Smooth muscle cell (in vitro differentiated cells): ENCODE data around the gene EXOC3L2. TPM values are rescaled to one million over a fixed set of nuclear protein-coding genes. Genes with fewer than 3 reads are reported as not detected.
A peak's percentile ranks its signal among the peaks of the same experiment; 100 is the strongest.

Experiments
- DNase-seq: peaks from one replicate; lab custom pipeline; 2025; ENCODE audit not compliant: unreplicated experiment; lab: John Stamatoyannopoulos, UW
- H2AFZ ChIP-seq: fragments of 200-600 bp; sonication (generic); 2 replicates; pipeline ENCODE4 v1.6.0; 2016; ENCODE audit warnings: antibody characterized with exemption, low read depth, mild to moderate bottlenecking
- H3F3A ChIP-seq: fragments of 200-600 bp; sonication (generic); 2 replicates; pipeline ENCODE4 v1.6.0; 2017; ENCODE audit warnings: antibody characterized with exemption, low read depth
- H3K27ac ChIP-seq: fragments of 200-600 bp; sonication (generic); 2 replicates; pipeline ENCODE4 v1.5.1; 2016; ENCODE audit warnings: low read depth, mild to moderate bottlenecking
- H3K27me3 ChIP-seq: fragments of 200-600 bp; sonication (generic); 2 replicates; pipeline ENCODE4 v1.6.1; 2016; ENCODE audit warnings: low read depth, mild to moderate bottlenecking
- H3K36me3 ChIP-seq: fragments of 200-600 bp; sonication (generic); 2 replicates; pipeline ENCODE4 v1.5.1; 2016; ENCODE audit warnings: low read depth
- H3K4me1 ChIP-seq: fragments of 200-600 bp; sonication (generic); 2 replicates; pipeline ENCODE4 v1.5.1; 2016; ENCODE audit warnings: low read depth
- H3K4me2 ChIP-seq: fragments of 200-600 bp; sonication (generic); 2 replicates; pipeline ENCODE4 v1.6.0; 2016; ENCODE audit warnings: mild to moderate bottlenecking
- H3K4me3 ChIP-seq: fragments of 200-600 bp; sonication (generic); 2 replicates; pipeline ENCODE4 v1.5.1; 2016; ENCODE audit warnings: mild to moderate bottlenecking
- H3K79me2 ChIP-seq: fragments of 200-600 bp; sonication (generic); 2 replicates; pipeline ENCODE4 v1.6.0; 2016; ENCODE audit warnings: low read depth, mild to moderate bottlenecking
- H3K9ac ChIP-seq: fragments of 200-600 bp; sonication (generic); 2 replicates; pipeline ENCODE4 v1.6.0; 2016; ENCODE audit warnings: low read depth
- H3K9me3 ChIP-seq: fragments of 200-600 bp; sonication (generic); replicated peaks from 2 replicates; pipeline ENCODE4 v1.5.1; 2016; ENCODE audit warnings: low read depth
- H4K20me1 ChIP-seq: fragments of 200-600 bp; sonication (generic); 2 replicates; pipeline ENCODE4 v1.6.0; 2016; ENCODE audit warnings: low read depth
- CTCF ChIP-seq: fragments of 200-600 bp; sonication (generic); IDR thresholded peaks from 2 replicates; pipeline ENCODE4 v1.5.1; 2017; ENCODE audit warnings: borderline replicate concordance, mild to moderate bottlenecking, antibody characterized with exemption; ENCODE audit not compliant: insufficient read depth, poor library complexity, severe bottlenecking
- WGBS: methylation state at CpG from one replicate; pipeline ENCODE4 v1.1.7; 2016; ENCODE audit warnings: low lambda C conversion rate; 5-methylcytosine and 5-hydroxymethylcytosine counted together
- polyA plus RNA-seq: library from polyadenylated mRNA; unstranded; fragments of >200 nt; fragmentation: Nextera tagmentation; extraction: Ambion mirVana; gene quantifications from 2 replicates; pipeline ENCODE4 v1.2.1, GENCODE V29; 2016
- total RNA-seq: library from RNA; depleted of rRNA; stranded (reverse); fragments of >200 nt; gene quantifications from 2 replicates; pipeline ENCODE4 v1.2.3, GENCODE V29; 2014

The EXOC3L2 gene
- total and polyA plus RNA-seq, 2 experiments from 2014 or later: 0.76 to 7.5 TPM

- Histone ChIP-seq H3K4me3 (no peak overlapping the region), H3K27ac (no peak overlapping the region), H3K9me3 (no peaks in the 10 kb centered on the region), H3K4me2 (no peak overlapping the region), H3K4me1 (no peaks in the 10 kb centered on the region), H3F3A (no peaks in the 10 kb centered on the region), H3K36me3 (no peaks in the 10 kb centered on the region), H4K20me1 (peaks cover 70% of the 10 kb centered on the region), H3K9ac (no peak overlapping the region), H3K79me2 (peaks cover 77% of the 10 kb centered on the region), H3K27me3 (no peaks in the 10 kb centered on the region), H2AFZ (no peak overlapping the region)
- 81% methylated on average over 4 of the region's 11 CpGs for WGBS
- TF ChIP-seq CTCF: peak; percentile 35
- DNase-seq: no peak
These were observed 8.9 kb upstream of the EXOC3L2 start for GRCh38 chr19:45254044-45254531.

- Histone ChIP-seq H3K36me3 (no peaks in the 10 kb centered on the region), H3K79me2 (peaks cover 72% of the 10 kb centered on the region), H4K20me1 (peaks cover 64% of the 10 kb centered on the region), H3K27me3 (no peaks in the 10 kb centered on the region), H3K4me3 (no peak overlapping the region), H2AFZ (no peak overlapping the region), H3K27ac (no peak overlapping the region), H3K9me3 (no peaks in the 10 kb centered on the region), H3K4me2 (peak overlapping the region; percentile 90), H3K4me1 (no peaks in the 10 kb centered on the region), H3K9ac (no peak overlapping the region), H3F3A (no peaks in the 10 kb centered on the region)
- WGBS: 84% methylated on average over 12 of the region's 12 CpGs
- no peak for TF ChIP-seq CTCF
- no peak for DNase-seq
These were observed 8.3 kb upstream of the EXOC3L2 start for GRCh38 chr19:45253396-45254027.

DNA sequence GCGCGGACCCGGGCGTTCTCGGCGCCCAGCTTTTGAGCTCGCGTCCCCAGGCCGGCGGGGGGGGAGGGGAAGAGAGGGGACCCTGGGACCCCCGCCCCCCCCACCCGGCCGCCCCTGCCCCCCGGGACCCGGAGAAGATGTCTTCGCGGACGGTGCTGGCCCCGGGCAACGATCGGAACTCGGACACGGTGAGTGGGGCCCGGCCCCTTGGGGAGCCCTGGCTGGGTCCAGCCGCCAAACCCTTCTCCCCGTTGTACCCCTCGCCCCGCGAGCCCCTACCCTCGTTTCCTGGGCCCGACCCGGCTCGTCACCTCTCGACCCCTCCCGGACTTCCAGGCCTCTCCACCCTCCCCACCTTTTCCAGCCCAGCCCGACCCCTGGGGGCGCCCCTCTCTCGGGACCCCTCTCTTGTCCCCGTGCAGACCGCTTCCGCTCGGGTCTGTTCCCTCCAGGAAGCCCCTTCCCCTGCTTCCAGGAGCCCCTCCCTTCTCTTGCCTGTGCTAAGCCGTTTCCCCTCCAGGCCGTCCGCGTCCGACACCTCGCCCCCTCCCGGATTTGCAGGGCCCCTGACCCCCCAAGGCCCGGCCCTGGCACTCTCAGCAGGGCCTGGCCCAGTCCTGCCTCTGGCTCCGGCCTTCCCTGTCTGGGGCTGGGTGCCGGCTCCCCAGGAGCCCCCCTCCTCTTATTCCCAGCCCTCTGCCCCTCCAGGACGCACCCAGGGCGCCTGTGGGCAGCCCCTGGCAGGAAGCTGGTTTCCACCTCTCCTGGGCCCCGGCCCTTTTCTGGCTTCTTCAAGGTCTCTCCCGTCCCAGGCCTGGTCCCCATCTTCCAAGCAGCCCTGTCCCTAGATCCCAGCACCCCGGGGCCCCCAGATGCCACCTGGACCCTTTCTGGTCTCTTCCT lies 6.5 kb upstream of the EXOC3L2 start:
- Histone ChIP-seq H3F3A (no peaks in the 10 kb centered on the region), H3K79me2 (peaks cover 55% of the 10 kb centered on the region), H3K9ac (peak overlapping the region; percentile 78), H3K4me2 (peak overlapping the region; percentile 90), H3K4me1 (no peaks in the 10 kb centered on the region), H2AFZ (peak overlapping the region; percentile 10), H3K27ac (peak overlapping the region; percentile 49), H3K9me3 (no peaks in the 10 kb centered on the region), H3K27me3 (no peaks in the 10 kb centered on the region), H4K20me1 (peaks cover 48% of the 10 kb centered on the region), H3K36me3 (no peaks in the 10 kb centered on the region), H3K4me3 (peak overlapping the region; percentile 91)
- no peak for TF ChIP-seq CTCF
- 13% methylated on average over 13 of the region's 57 CpGs for WGBS
- DNase-seq: no peak
